Activated naive CD8-positive, alpha-beta T cell treated with anti-CD3 and anti-CD28 coated beads, Interleukin-2, amount 50 U/mL, for 24 hours (primary cell): ENCODE results near the gene SDSL.

Source experiments
- ATAC-seq: fragments of 150-1000 bp; cut with Tn5 transposase; one replicate; pipeline ENCODE4 v1.10.0; 2021
- DNase-seq: peaks from one replicate; pipeline ENCODE4 v3.0.0; 2021
- H3K27ac Mint-ChIP-seq: one replicate; pipeline ENCODE4 v1.8.0; 2021; ENCODE audit warnings: mild to moderate bottlenecking, mixed read lengths
- H3K27me3 Mint-ChIP-seq: one replicate; pipeline ENCODE4 v1.8.0; 2021; ENCODE audit warnings: mixed read lengths
- H3K36me3 Mint-ChIP-seq: one replicate; pipeline ENCODE4 v1.8.0; 2021; ENCODE audit warnings: low read depth, mixed read lengths
- H3K4me1 Mint-ChIP-seq: one replicate; pipeline ENCODE4 v1.8.0; 2021; ENCODE audit warnings: mixed read lengths
- H3K4me3 Mint-ChIP-seq: one replicate; pipeline ENCODE4 v1.8.0; 2021; ENCODE audit warnings: mild to moderate bottlenecking, moderate library complexity, mixed read lengths
- H3K9me3 Mint-ChIP-seq: one replicate; pipeline ENCODE4 v1.8.0; 2021; ENCODE audit warnings: mixed read lengths

The SDSL gene

DNA sequence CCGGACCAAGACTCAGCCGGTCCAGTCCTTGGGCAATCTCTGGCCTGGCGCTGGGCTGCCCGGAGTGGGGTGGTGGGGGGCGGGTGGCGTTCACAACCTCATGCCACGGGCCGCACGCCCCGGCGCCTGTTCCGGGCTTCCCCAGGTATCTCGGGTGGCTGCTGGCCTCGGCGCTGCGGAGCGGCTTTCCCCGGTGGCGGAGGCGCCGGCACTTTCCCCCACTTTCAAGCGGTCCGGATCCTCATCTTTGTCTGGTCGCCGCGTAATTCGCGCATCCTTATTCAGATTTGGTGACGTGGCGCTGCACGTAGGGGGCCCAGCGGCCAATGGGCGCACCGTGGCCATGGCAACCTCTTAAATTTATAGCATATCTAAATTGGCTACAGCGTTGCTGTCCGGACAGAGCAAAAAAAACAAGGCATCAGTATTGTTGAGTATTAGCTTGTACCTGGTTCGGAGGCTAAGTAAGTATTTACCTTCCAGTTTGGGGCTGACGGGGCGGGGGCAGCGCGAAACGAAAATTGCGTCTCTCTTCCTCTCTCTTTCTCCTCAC lies 49.5 kb downstream of the SDSL start, which contains the start of gene LHX5:
Gene LHX5, minus strand, starts transcription at position 253 of the 553 bp plus-strand sequence. CDS start 373 bp downstream, outside the sequence.
- Mint-ChIP-seq H3K4me3 (no peak within 1 kb of the TSS), H3K27ac (no peak within 1 kb of the TSS), H3K9me3 (no peaks in the 10 kb centered on the region), H3K36me3 (no peaks in the 10 kb centered on the region), H3K4me1 (peaks cover 17% of the 10 kb centered on the region), H3K27me3 (peaks cover 81% of the 10 kb centered on the region)
- DNase-seq, result no peak
- ATAC-seq, result no peak

DNA sequence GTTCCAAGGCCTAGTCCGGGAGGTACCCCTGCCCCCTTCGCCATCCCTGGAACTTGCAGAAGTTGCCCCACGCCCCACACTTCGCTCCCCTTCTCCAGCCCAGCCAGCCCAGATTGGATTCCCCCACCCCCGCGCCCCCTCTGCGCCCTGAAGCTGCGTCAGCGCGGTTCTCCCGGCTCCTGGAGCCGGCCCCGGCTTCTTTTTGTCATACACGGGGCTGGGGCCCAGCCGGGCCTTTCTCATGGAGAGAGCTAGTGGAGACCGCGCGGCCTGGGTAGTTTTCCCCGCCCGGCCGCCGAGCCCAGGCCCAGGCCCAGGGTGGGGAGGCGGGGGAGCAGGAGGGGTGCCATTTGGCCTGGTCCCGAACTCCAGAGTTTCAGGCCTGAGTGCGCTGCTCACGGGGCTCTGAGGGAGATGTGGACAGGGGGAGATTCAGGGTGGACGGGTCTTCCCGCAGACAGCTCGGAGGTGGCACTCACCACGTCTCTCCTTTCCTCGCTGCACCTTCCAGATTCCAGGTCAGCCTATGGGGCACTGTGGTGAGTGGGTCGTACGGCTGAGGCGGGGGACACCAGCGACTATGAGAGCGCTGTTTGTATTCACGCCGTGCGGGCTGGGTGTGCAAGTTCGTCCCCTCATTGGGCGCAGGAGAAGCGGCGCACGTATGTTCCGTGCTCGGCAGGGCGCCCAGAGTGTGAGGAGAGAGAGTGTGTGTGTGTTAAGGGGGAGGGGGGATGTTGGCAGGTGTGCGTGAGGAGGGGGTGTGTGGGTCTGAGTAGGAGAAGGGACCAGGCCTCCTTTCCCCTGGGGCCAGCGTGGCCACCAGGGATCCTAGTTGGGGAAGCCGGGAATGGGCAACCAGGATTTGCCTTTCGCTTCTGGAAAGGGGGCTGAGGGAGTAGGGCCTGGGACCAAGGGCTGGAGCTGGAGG lies 50.3 kb downstream of the SDSL start:
- ATAC-seq (no peak), DNase-seq (no peak)
- H3K9me3 Mint-ChIP-seq, result no peaks in the 10 kb centered on the region
- H3K36me3 Mint-ChIP-seq, result no peaks in the 10 kb centered on the region
- peaks cover 80% of the 10 kb centered on the region for H3K27me3 Mint-ChIP-seq
- H3K4me3 Mint-ChIP-seq, result no peak overlapping the region
- H3K4me1 Mint-ChIP-seq, result peaks cover 14% of the 10 kb centered on the region
- no peak overlapping the region for H3K27ac Mint-ChIP-seq

GRCh38 chr12:113473400-113473799 lies 51.2 kb downstream of the SDSL start:
- Mint-ChIP-seq H3K4me3 (no peak overlapping the region), H3K27ac (no peak overlapping the region), H3K36me3 (no peaks in the 10 kb centered on the region), H3K4me1 (peaks cover 12% of the 10 kb centered on the region), H3K9me3 (no peaks in the 10 kb centered on the region), H3K27me3 (peaks cover 86% of the 10 kb centered on the region)
- DNase-seq (no peak), ATAC-seq (no peak)

DNA sequence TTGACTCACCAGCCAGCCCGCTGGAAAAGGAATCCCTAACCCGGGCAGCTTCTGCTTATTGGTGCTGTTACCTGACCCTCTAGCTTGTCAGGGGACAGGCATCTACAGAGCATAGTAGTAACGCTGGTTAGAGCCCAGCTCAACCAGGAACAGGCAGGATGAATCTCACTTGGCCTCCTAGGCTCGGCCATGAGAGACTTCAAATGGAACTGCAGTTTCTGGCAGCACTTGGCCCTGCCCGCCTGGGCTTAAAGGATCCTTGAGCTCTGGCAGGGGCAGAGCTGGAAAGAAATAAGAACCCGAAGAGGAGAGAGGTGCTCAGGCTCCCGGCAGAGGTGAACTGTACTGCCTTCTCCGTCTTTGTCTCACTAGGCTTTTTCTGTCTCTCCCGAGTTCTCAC lies 51.8 kb downstream of the SDSL start:
- ATAC-seq (no peak), DNase-seq (no peak)
- peaks cover 9% of the 10 kb centered on the region for H3K4me1 Mint-ChIP-seq
- no peaks in the 10 kb centered on the region for H3K9me3 Mint-ChIP-seq
- H3K4me3 Mint-ChIP-seq, result no peak overlapping the region
- H3K36me3 Mint-ChIP-seq, result no peaks in the 10 kb centered on the region
- no peak overlapping the region for H3K27ac Mint-ChIP-seq
- H3K27me3 Mint-ChIP-seq, result peaks cover 84% of the 10 kb centered on the region

DNA sequence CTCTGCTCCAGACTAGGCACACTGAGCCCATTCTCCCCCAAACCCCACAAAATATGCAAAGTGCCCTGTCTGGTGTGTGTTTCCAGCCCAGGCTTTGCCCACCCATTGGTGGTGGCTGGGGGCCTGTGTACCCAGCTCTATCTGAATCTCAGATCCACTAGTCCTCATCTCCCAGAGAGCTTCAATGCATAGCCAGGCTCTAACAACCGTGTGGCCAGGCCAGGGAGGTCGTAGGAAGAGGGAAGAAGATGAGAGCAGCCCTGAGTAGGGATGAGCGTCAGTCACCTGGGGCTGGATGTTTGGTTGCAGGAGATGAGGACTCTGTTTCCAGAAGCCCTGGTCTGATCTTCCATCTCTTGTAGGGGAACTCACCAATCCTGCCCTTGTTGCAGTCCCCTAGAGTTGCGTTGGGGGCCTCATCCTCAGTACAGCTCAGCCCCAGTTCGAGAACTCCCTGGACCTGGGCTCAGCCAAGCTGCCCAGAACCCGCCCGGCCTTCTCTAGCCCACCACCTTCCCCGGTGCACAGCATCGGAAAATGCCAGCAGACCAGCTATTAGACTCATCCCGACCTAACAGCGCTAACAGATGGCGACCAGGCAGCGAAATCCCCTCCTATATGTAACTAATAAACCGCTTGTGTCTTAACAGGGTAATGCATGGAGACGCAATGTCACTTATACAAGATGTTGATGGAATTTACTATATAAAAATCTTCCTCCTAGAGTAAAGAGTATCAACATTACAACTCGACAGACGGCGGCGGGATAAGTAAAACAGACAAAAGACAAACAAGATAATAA lies 52.7 kb downstream of the SDSL start:
- ATAC-seq, result no peak
- no peak for DNase-seq
- H3K9me3 Mint-ChIP-seq, result peaks cover 4% of the 10 kb centered on the region
- H3K27ac Mint-ChIP-seq, result no peak overlapping the region
- peaks cover 84% of the 10 kb centered on the region for H3K27me3 Mint-ChIP-seq
- peaks cover 2% of the 10 kb centered on the region for H3K36me3 Mint-ChIP-seq
- H3K4me1 Mint-ChIP-seq, result peaks cover 11% of the 10 kb centered on the region
- no peak overlapping the region for H3K4me3 Mint-ChIP-seq

GRCh38 chr12:113475451-113476175 lies 53.4 kb downstream of the SDSL start:
- Mint-ChIP-seq H3K27ac (no peak overlapping the region), H3K27me3 (peaks cover 85% of the 10 kb centered on the region), H3K9me3 (peaks cover 4% of the 10 kb centered on the region), H3K4me3 (no peak overlapping the region), H3K4me1 (peaks cover 8% of the 10 kb centered on the region), H3K36me3 (peaks cover 2% of the 10 kb centered on the region)
- ATAC-seq (no peak), DNase-seq (no peak)

DNA sequence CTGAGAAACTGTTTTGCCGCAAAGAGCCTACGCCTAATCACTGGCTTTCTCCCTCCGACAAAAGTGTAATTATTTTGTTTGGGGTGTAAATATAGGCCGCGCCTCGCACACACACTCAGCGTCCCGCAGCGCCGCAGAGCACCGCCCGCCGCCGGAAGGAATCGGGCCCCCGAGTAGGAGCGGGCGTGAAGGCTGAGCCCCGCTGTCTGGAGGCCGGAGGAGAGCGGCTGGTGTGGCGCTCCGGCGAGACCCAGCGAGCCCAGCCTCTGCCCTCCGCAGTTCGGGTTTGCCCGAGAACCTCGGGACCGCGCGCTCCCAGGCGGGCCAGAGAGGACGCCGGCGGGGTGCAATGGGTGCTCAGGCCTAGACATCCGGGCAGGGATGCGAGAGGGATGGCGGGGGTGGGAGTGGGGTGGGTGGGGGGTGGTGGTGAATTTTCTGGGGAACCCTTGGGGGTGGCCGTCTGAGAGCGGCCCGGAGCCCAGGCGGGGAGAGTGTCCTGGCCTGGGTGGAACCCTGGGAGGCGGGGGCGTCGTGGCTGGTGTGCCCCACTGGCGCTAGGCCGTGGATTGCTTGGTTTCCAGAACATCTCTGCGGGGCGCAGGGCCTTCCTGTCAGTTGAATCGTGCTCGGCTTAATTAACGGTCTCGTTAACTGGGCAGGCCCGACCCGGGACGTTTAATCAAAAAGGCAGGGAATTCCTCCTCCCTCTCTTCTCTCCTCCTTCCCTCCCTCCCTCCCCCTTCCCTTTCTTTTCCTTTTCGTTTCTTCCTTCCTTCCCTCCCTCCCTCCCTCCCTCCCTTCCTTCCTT lies 54.2 kb downstream of the SDSL start:
- Mint-ChIP-seq H3K36me3 (peaks cover 2% of the 10 kb centered on the region), H3K4me3 (no peak overlapping the region), H3K9me3 (peaks cover 4% of the 10 kb centered on the region), H3K27me3 (peaks cover 85% of the 10 kb centered on the region), H3K4me1 (peaks cover 7% of the 10 kb centered on the region), H3K27ac (no peak overlapping the region)
- DNase-seq (no peak), ATAC-seq (no peak)

DNA sequence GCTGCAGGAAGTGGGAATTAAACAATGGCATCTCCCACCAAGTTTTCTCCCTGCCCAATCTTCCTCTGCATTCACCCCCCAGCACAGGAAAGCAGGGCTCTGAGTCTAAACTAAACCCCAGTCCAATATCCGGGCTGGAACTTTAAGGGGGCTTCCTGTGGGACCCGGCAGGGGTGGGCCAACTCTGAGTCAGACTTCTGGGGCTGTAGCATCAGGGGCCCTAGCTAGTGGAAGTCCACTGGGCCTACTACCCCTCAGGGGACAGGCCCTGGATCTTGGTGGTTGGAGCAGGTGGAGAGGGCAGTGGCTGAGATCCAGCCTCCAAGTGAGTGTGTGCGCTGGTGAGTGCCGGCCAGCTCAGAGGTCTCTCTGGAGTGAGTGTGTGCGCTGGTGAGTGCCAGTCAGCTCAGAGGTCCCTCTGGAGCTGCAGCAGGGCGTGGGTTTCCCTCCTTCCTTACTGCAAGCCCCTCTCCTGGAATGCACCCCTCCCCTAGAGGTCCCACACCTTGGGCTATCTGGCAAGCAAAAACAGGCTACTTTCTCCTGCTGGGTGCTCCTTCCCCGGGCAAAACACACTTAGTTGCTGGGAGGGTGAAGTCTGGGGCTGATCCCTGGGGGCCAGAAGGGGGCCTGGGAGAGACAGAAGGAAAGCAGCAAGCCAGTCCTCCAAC lies 55.1 kb downstream of the SDSL start:
- DNase-seq (no peak), ATAC-seq (no peak)
- H3K4me1 Mint-ChIP-seq, result peaks cover 7% of the 10 kb centered on the region
- H3K27ac Mint-ChIP-seq, result no peak overlapping the region
- H3K9me3 Mint-ChIP-seq, result peaks cover 4% of the 10 kb centered on the region
- no peak overlapping the region for H3K4me3 Mint-ChIP-seq
- peaks cover 85% of the 10 kb centered on the region for H3K27me3 Mint-ChIP-seq
- peaks cover 2% of the 10 kb centered on the region for H3K36me3 Mint-ChIP-seq

GRCh38 chr12:113477842-113478215 lies 55.6 kb downstream of the SDSL start:
- no peak overlapping the region for H3K27ac Mint-ChIP-seq
- no peak overlapping the region for H3K4me3 Mint-ChIP-seq
- peaks cover 4% of the 10 kb centered on the region for H3K9me3 Mint-ChIP-seq
- DNase-seq (no peak), ATAC-seq (no peak)
- H3K27me3 Mint-ChIP-seq, result peaks cover 85% of the 10 kb centered on the region
- peaks cover 2% of the 10 kb centered on the region for H3K36me3 Mint-ChIP-seq
- peaks cover 7% of the 10 kb centered on the region for H3K4me1 Mint-ChIP-seq

GRCh38 chr12:113478351-113479011 lies 56.3 kb downstream of the SDSL start:
- ATAC-seq (no peak), DNase-seq (no peak)
- H3K27me3 Mint-ChIP-seq, result peaks cover 83% of the 10 kb centered on the region
- peaks cover 4% of the 10 kb centered on the region for H3K9me3 Mint-ChIP-seq
- no peak overlapping the region for H3K4me3 Mint-ChIP-seq
- H3K4me1 Mint-ChIP-seq, result peaks cover 7% of the 10 kb centered on the region
- peaks cover 2% of the 10 kb centered on the region for H3K36me3 Mint-ChIP-seq
- no peak overlapping the region for H3K27ac Mint-ChIP-seq

DNA sequence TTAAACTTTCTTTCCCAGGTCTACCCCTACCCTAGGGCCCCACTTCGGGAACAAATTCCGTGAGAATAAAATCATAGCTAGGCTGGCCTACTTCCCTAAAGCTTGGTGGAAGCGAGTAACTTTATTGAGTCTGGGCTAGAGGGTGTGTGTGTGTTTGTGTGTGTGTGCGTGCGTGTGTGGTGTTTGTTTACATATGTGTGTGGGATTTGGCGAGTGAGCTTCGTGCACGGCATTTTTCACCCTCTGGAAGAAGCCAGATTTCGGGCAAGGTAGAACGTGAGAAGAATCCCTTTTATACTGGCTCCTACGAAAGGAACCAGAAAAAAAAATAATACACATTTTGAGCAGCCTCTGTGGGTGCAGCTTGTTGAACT lies 57.0 kb downstream of the SDSL start:
- Mint-ChIP-seq H3K36me3 (peaks cover 2% of the 10 kb centered on the region), H3K27me3 (peaks cover 78% of the 10 kb centered on the region), H3K9me3 (peaks cover 4% of the 10 kb centered on the region), H3K4me1 (peaks cover 6% of the 10 kb centered on the region), H3K4me3 (no peak overlapping the region), H3K27ac (no peak overlapping the region)
- no peak for DNase-seq
- ATAC-seq, result no peak

- Mint-ChIP-seq H3K27ac (no peak overlapping the region), H3K9me3 (peaks cover 4% of the 10 kb centered on the region), H3K4me1 (peaks cover 2% of the 10 kb centered on the region), H3K4me3 (no peak overlapping the region), H3K27me3 (peaks cover 72% of the 10 kb centered on the region), H3K36me3 (peaks cover 2% of the 10 kb centered on the region)
- ATAC-seq (no peak), DNase-seq (peak; percentile 57)
Observed at GRCh38 chr12:113479590-113480335, 57.6 kb downstream of the SDSL start.
